K562 (cell line): ENCODE results near the gene COX20. TPM values are rescaled to one million over a fixed set of nuclear protein-coding genes. Genes with fewer than 3 reads are reported as not detected.

Experiments
- ATAC-seq: fragments of 200-7000 bp; cut with Tn5 transposase; 3 replicates; pipeline ENCODE4 v1.9.1; 2020; ENCODE audit warnings: moderate library complexity
- BruUV-seq: library from RNA; stranded (reverse); fragments of 400-500 nt; replicated peaks from 2 replicates; lab custom pipeline; 2021; lab: Mats Ljungman, UMichigan
- CTCF ChIA-PET: fragments of 300-600 bp; formaldehyde crosslinking; extraction: SDS; loops from one replicate; lab custom pipeline; 2021; ENCODE audit warnings: low intra/inter-chr PET ratio; lab: Yijun Ruan, JAX
- POLR2A ChIA-PET: fragments of 300-600, 350-650 bp; sonication (Branson Sonifier 250); formaldehyde crosslinking; extraction: SDS; loops from one replicate; lab custom pipeline; 2021; ENCODE audit warnings: antibody characterized with exemption, inconsistent platforms; lab: Yijun Ruan, JAX
- DNase-seq, 4 experiments: peaks; one replicate each; pipeline versions ENCODE4 v3.0.0 to v3.0.0-alpha.2; 2011 to 2018; ENCODE audit warnings: low spot score in 3 of 4, mixed read lengths in 3 of 4; ENCODE audit errors: extremely low read depth in 1 of 4
- FAIRE-seq: peaks from 2 replicates; lab custom pipeline; 2011; peaks lifted over from hg19 to GRCh38; lab: Jason Lieb, UNC
- H2AFZ ChIP-seq: 2 replicates; pipeline ENCODE4 v1.6.0; 2011; ENCODE audit warnings: low read depth, low read length, control low read depth, inconsistent platforms
- H3K27ac ChIP-seq: fragments of 200-600 bp; 3 replicates; pipeline ENCODE4 v1.8.0; 2011; ENCODE audit warnings: low read depth, mild to moderate bottlenecking, control low read depth, inconsistent platforms, low read length, moderate library complexity, mixed read lengths; ENCODE audit errors: extremely low read depth
- H3K27me3 ChIP-seq, 2 experiments: fragments of 300-600 bp in 1 of 2; 2 replicates in 1 of 2; 3 replicates in 1 of 2; pipeline versions ENCODE4 v1.6.0 to v1.8.0; 2011; ENCODE audit warnings: inconsistent platforms in 2 of 2, low read length in 2 of 2, mild to moderate bottlenecking in 1 of 2, mixed read lengths in 1 of 2, moderate library complexity in 1 of 2; ENCODE audit not compliant: control insufficient read depth in 2 of 2, insufficient read depth in 2 of 2
- H3K36me3 ChIP-seq: fragments of 300-600 bp; 3 replicates; pipeline ENCODE4 v1.8.0; 2011; ENCODE audit warnings: mild to moderate bottlenecking, low read length, inconsistent platforms; ENCODE audit not compliant: control insufficient read depth, insufficient read depth
- H3K4me1 ChIP-seq, 2 experiments: fragments of 200-600 bp in 1 of 2; replicated peaks in 1 of 2; 2 replicates in 1 of 2; 3 replicates in 1 of 2; pipeline versions ENCODE4 v1.5.1 to v1.8.0; 2011; ENCODE audit warnings: inconsistent platforms in 2 of 2, low read length in 2 of 2, mild to moderate bottlenecking in 1 of 2, mixed read lengths in 1 of 2, moderate library complexity in 1 of 2; ENCODE audit not compliant: control insufficient read depth in 2 of 2, insufficient read depth in 2 of 2
- H3K4me2 ChIP-seq: 2 replicates; pipeline ENCODE4 v1.6.1; 2011; ENCODE audit warnings: low read length, control low read depth, inconsistent platforms, mixed read lengths; ENCODE audit not compliant: insufficient read depth
- H3K4me3 ChIP-seq: fragments of 200-600 bp; sonication (generic), shearing (Covaris generic); 2 replicates; pipeline ENCODE4 v1.5.1; 2016; ENCODE audit warnings: control low read depth, inconsistent platforms
- H3K79me2 ChIP-seq: fragments of 200-600 bp; 3 replicates; pipeline ENCODE4 v1.8.0; 2011; ENCODE audit warnings: low read length, inconsistent platforms; ENCODE audit not compliant: control insufficient read depth, insufficient read depth
- H3K9ac ChIP-seq, 2 experiments: 2 replicates each; pipeline versions ENCODE4 v1.6.0 to v1.6.1; 2011; ENCODE audit warnings: low read depth in 2 of 2, low read length in 2 of 2, control low read depth in 1 of 2, inconsistent platforms in 1 of 2, mild to moderate bottlenecking in 1 of 2, mixed read lengths in 1 of 2; ENCODE audit not compliant: insufficient read depth in 1 of 2
- H3K9me1 ChIP-seq: one replicate; pipeline ENCODE4 v1.6.0; 2011; ENCODE audit warnings: inconsistent platforms, mild to moderate bottlenecking, low read length, moderate library complexity; ENCODE audit not compliant: control insufficient read depth, insufficient read depth
- H3K9me3 ChIP-seq: replicated peaks from 2 replicates; pipeline ENCODE4 v1.5.1; 2011; ENCODE audit warnings: low read depth, low read length, inconsistent platforms; ENCODE audit not compliant: control insufficient read depth, insufficient read depth
- H4K20me1 ChIP-seq: replicated peaks from 2 replicates; pipeline ENCODE4 v1.6.1; 2011; ENCODE audit warnings: low read length, inconsistent platforms, mixed read lengths; ENCODE audit not compliant: control insufficient read depth, insufficient read depth
- CBX8 ChIP-seq: fragments of 200-600 bp; sonication (generic); IDR thresholded peaks from 2 replicates; pipeline ENCODE4 v1.6.1; 2012; ENCODE audit warnings: borderline replicate concordance, mixed run types, low read depth, mild to moderate bottlenecking, moderate library complexity, mixed read lengths, low read length, control low read depth, inconsistent platforms; ENCODE audit not compliant: poor library complexity, severe bottlenecking; ENCODE audit errors: extremely low read depth
- DPF2 ChIP-seq: fragments of 450-650 bp; IDR thresholded peaks from 2 replicates; pipeline ENCODE4 v1.6.1; 2016
- KLF1 ChIP-seq: fragments of 450-650 bp; IDR thresholded peaks from 2 replicates; pipeline ENCODE4 v1.6.1; 2016; ENCODE audit warnings: missing genetic modification characterization, missing compliant biosample characterization
- LEF1 ChIP-seq: fragments of 450-650 bp; IDR thresholded peaks from 2 replicates; pipeline ENCODE4 v1.6.1; 2016; ENCODE audit warnings: mild to moderate bottlenecking
- YY1 ChIP-seq, 3 experiments: IDR thresholded peaks; 2 replicates each; pipeline ENCODE4 v1.6.1; 2011; ENCODE audit warnings: low read length in 2 of 3, mild to moderate bottlenecking in 2 of 3, moderate library complexity in 2 of 3, borderline replicate concordance in 1 of 3, control low read depth in 1 of 3, low read depth in 1 of 3; ENCODE audit not compliant: insufficient read depth in 3 of 3, insufficient replicate concordance in 2 of 3, control insufficient read depth in 1 of 3, insufficient read length in 1 of 3; ENCODE audit errors: extremely low read depth in 1 of 3
- ZNF124 ChIP-seq: sonication (generic); formaldehyde crosslinking; IDR thresholded peaks from 2 replicates; pipeline ENCODE4 v1.8.1; 2022; ENCODE audit warnings: missing genetic modification reagents
- ZNF41 ChIP-seq: fragments of 250-450 bp; sonication (Bioruptor Pico); conservative IDR thresholded peaks from 2 replicates; pipeline ENCODE4 v1.4.0; 2020; ENCODE audit warnings: mild to moderate bottlenecking
- ZNF431 ChIP-seq: sonication (generic); formaldehyde crosslinking; IDR thresholded peaks from 2 replicates; pipeline ENCODE4 v1.8.0; 2022; ENCODE audit warnings: mild to moderate bottlenecking, missing genetic modification reagents
- WGBS: fragments of 100-300 bp; shearing (Covaris generic); methylation state at CpG from one replicate; pipeline ENCODE4 v1.1.6; 2016; ENCODE audit warnings: low coverage, mixed read lengths; ENCODE audit not compliant: insufficient coverage; ENCODE audit errors: missing lambda C conversion rate; 5-methylcytosine and 5-hydroxymethylcytosine counted together
- in situ Hi-C: fragments of 300-500 bp; cut with MboI; formaldehyde crosslinking; loops from 4 replicates; pipeline ENCODE4 v1.15.0; 2018; ENCODE audit warnings: inconsistent platforms, mixed read lengths
- intact Hi-C: fragments of 100-400 bp; cut with micrococcal nuclease; formaldehyde crosslinking; loops from 2 replicates; pipeline ENCODE4 v1.14.2; 2022
- polyA plus RNA-seq, 8 experiments: library from polyadenylated mRNA; depleted of rRNA in 4 of 8; stranded (reverse) in 5 of 8; unstranded in 3 of 8; fragments of >200 nt; fragmentation: Nextera tagmentation in 2 of 8; fragmentation: Illumina TruSeq in 1 of 8; extraction: Ambion mirVana in 2 of 8; extraction: Trizol in 1 of 8; gene quantifications; 2 replicates each; pipeline versions ENCODE4 v1.2.1 to v1.2.3, GENCODE V29; 2011 to 2014; ENCODE audit warnings: inconsistent platforms in 1 of 8, missing spikeins in 1 of 8
- total RNA-seq, 7 experiments: library from RNA; depleted of rRNA in 6 of 7; stranded (reverse); fragments of >200 nt in 6 of 7; fragmentation: Illumina TruSeq in 2 of 7; extraction: Trizol in 2 of 7; gene quantifications; 2 replicates each; pipeline versions ENCODE4 v1.2.1 to v1.2.3, GENCODE V29; 2011 to 2021; ENCODE audit warnings: low replicate concordance in 1 of 7

The COX20 gene
- total and polyA plus RNA-seq, 9 of the 15 experiments (the other 6 are each of a cell fraction or from before 2014, with no cell fraction given), result 41.5 to 192 (median 84.3) TPM

DNA sequence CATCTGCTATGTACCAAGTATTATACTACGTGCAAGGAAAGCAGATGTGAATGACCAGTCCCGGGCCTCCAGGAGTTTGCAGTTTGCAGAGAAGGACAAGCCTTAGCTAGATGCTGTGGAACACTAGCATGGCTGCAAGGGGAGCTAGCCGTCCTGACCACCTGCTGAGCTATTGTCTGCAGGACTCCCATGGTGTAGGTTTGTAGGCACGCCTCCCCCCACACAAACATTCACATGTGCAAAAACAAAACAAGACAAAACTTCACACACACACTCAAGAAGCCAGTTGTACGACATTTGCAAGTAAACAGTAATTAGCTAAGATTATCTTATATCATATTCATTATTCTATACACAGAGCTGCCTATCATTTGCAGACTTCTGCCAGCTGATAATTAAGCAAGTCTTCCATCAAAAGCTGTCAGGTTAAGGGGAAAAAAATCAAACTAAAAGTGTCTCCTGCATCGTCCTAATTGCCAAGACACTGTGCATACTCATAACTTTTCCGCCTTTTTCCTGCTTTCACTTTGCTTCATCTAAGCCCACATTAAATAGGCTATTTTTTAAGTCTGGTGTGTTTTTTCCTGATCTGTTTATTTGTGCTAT is 39.6 kb downstream of the COX20 start:
- no peaks in the 10 kb centered on the region for H3K79me2 ChIP-seq
- H3K9me1 ChIP-seq, result no peaks in the 10 kb centered on the region
- peak; percentile 59 for ATAC-seq
- no peaks in the 10 kb centered on the region for H3K9me3 ChIP-seq
- CTCF ChIA-PET, result no interaction called here
- no peak overlapping the region for H2AFZ ChIP-seq
- H3K4me2 ChIP-seq, result no peak overlapping the region
- H3K9ac ChIP-seq, result no peak overlapping the region
- POLR2A ChIA-PET, result interaction anchor here (1.0 to 2.4 kb wide), 2 partner anchors 9 to 20 kb away, joined by 3 to 14 read pairs; no protein-coding TSS in a partner anchor
- no peaks in the 10 kb centered on the region for H4K20me1 ChIP-seq
- BruUV-seq, result no TSS peak
- no peak overlapping the region for H3K27ac ChIP-seq
- H3K4me3 ChIP-seq, result no peak overlapping the region
- in situ Hi-C loops (no loop called here), intact Hi-C loops (no loop called here)
- FAIRE-seq, result no peak
- H3K36me3 ChIP-seq, result no peaks in the 10 kb centered on the region
- no peaks in the 10 kb centered on the region for H3K27me3 ChIP-seq
- no peak for TF ChIP-seq ZNF431 (CRISPR knock-in tag)
- 31% methylated on average over 7 of the region's 7 CpGs for WGBS
- no peaks in the 10 kb centered on the region; a peak in 2 of 5 replicates for H3K4me1 ChIP-seq
- no peak for DNase-seq

DNA sequence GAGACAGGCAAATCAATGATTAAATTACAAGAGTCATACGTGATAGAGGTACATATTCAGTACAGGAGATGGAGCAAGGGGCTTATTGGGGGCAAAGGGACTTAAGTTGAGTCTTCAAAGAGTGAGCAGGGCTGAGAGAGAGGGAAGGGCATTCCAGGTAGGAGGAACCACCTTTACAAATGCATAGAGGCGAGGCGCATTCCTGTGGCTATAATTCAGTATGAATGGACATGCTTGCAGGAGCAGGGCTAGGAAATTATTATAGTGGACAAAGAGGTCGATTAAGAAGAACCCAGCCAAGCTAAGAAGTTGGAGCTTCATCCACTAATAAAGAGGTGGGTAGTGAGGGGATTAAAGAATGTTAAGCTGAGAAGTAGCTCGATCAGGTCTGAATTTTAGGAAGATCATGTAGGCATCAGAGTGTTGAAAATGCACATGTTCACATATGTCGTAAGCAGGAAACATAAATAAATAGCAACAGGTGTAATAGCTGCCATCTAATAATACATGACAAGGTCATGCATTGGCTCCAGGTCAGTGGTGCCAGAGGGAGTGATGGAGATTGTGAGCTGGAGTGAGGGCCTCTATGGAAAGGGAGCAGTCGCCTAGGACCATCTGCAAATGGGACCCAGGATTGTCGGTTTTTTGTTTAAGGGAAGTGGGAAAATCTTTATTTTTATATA is 40.9 kb downstream of the COX20 start:
- Histone ChIP-seq H3K27ac (no peak overlapping the region), H3K9ac (no peak overlapping the region), H3K9me3 (no peaks in the 10 kb centered on the region), H3K36me3 (no peaks in the 10 kb centered on the region), H2AFZ (no peak overlapping the region), H3K27me3 (no peaks in the 10 kb centered on the region), H3K4me3 (no peak overlapping the region), H3K4me2 (no peak overlapping the region), H3K4me1 (no peaks in the 10 kb centered on the region; a peak in 2 of 5 replicates), H4K20me1 (no peaks in the 10 kb centered on the region), H3K79me2 (no peaks in the 10 kb centered on the region), H3K9me1 (no peaks in the 10 kb centered on the region)
- intact Hi-C loops (no loop called here), in situ Hi-C loops (no loop called here)
- BruUV-seq, result no TSS peak
- CTCF ChIA-PET, result no interaction called here
- 55% methylated on average over 8 of the region's 8 CpGs for WGBS
- POLR2A ChIA-PET, result interaction anchor here (0.7 kb wide), 1 partner anchor 13 kb away, joined by 3 read pairs; no protein-coding TSS in a partner anchor
- no peak for TF ChIP-seq CBX8
- TF ChIP-seq DPF2, result no peak
- TF ChIP-seq YY1 (IDR thresholded peaks at IDR 0.05; ENCODE audit: borderline replicate concordance in 1 of 3, control insufficient read depth in 1 of 3, extremely low read depth in 1 of 3, insufficient read depth in 3 of 3, insufficient read length in 1 of 3, insufficient replicate concordance in 2 of 3, low read depth in 1 of 3, low read length in 2 of 3), result no peak
- TF ChIP-seq ZNF124 (CRISPR knock-in tag), result no peak
- no peak for TF ChIP-seq ZNF41 (CRISPR knock-in tag)
- no peak for TF ChIP-seq KLF1 (tag)
- no peak for TF ChIP-seq LEF1
- FAIRE-seq, result no peak
- DNase-seq, result no peak
- no peak for ATAC-seq
